ENCODE results near the gene ZNF518B. TPM values are rescaled to one million over a fixed set of nuclear protein-coding genes. Genes with fewer than 3 reads are reported as not detected.

The ZNF518B gene
- total RNA-seq, 1 experiment from 2014 or later: 1.5 TPM

- H3K27ac Mint-ChIP-seq (ENCODE audit: low read depth, unreplicated experiment): no peak overlapping the region
- peaks cover 7% of the 10 kb centered on the region for H3K9me3 Mint-ChIP-seq (ENCODE audit: unreplicated experiment)
- no peaks in the 10 kb centered on the region for H3K4me1 Mint-ChIP-seq (ENCODE audit: insufficient read depth, unreplicated experiment)
- BruUV-seq (replicated peaks): no TSS peak
- no peak overlapping the region for H3K4me3 Mint-ChIP-seq (ENCODE audit: unreplicated experiment)
- no peak for TF ChIP-seq CTCF (IDR thresholded peaks at IDR 0.05; ENCODE audit: unreplicated experiment)
- intact Hi-C loops (cut with micrococcal nuclease): no loop called here
- no peaks in the 10 kb centered on the region for H3K36me3 Mint-ChIP-seq (ENCODE audit: insufficient read depth, unreplicated experiment)
- CTCF ChIA-PET: no interaction called here
- no peak for DNase-seq (ENCODE audit: unreplicated experiment)
- no peaks in the 10 kb centered on the region for H3K27me3 Mint-ChIP-seq (ENCODE audit: insufficient read depth, unreplicated experiment)
- POLR2A ChIA-PET: interaction anchor here (0.9 kb wide), 1 partner anchor 61 kb away, joined by 3 read pairs; no protein-coding TSS in a partner anchor
These were observed 2.1 kb downstream of the ZNF518B start for GRCh38 chr4:10455133-10455532.

- intact Hi-C loops (cut with micrococcal nuclease): no loop called here
- no peak for TF ChIP-seq CTCF (IDR thresholded peaks at IDR 0.05; ENCODE audit: unreplicated experiment)
- no peaks in the 10 kb centered on the region for H3K27me3 Mint-ChIP-seq (ENCODE audit: insufficient read depth, unreplicated experiment)
- CTCF ChIA-PET: no interaction called here
- BruUV-seq (replicated peaks): no TSS peak
- POLR2A ChIA-PET: interaction anchor here (0.9 kb wide), 1 partner anchor 61 kb away, joined by 3 read pairs; no protein-coding TSS in a partner anchor
- no peaks in the 10 kb centered on the region for H3K4me1 Mint-ChIP-seq (ENCODE audit: insufficient read depth, unreplicated experiment)
- no peak for DNase-seq (ENCODE audit: unreplicated experiment)
- H3K4me3 Mint-ChIP-seq (ENCODE audit: unreplicated experiment): no peak overlapping the region
- H3K27ac Mint-ChIP-seq (ENCODE audit: low read depth, unreplicated experiment): no peak overlapping the region
- no peaks in the 10 kb centered on the region for H3K36me3 Mint-ChIP-seq (ENCODE audit: insufficient read depth, unreplicated experiment)
- H3K9me3 Mint-ChIP-seq (ENCODE audit: unreplicated experiment): peaks cover 8% of the 10 kb centered on the region
These were observed 2.5 kb downstream of the ZNF518B start for GRCh38 chr4:10454726-10455125.

GRCh38 chr4:10454121-10454520 is 3.1 kb downstream of the ZNF518B start:
- ChIA-PET CTCF (no interaction called here), POLR2A (no interaction called here)
- intact Hi-C loops (cut with micrococcal nuclease): no loop called here
- no peak for TF ChIP-seq CTCF (IDR thresholded peaks at IDR 0.05; ENCODE audit: unreplicated experiment)
- Mint-ChIP-seq H3K36me3 (ENCODE audit: insufficient read depth, unreplicated experiment) (no peaks in the 10 kb centered on the region), H3K27ac (ENCODE audit: low read depth, unreplicated experiment) (no peak overlapping the region), H3K4me3 (ENCODE audit: unreplicated experiment) (no peak overlapping the region), H3K9me3 (ENCODE audit: unreplicated experiment) (peaks cover 7% of the 10 kb centered on the region), H3K27me3 (ENCODE audit: insufficient read depth, unreplicated experiment) (no peaks in the 10 kb centered on the region), H3K4me1 (ENCODE audit: insufficient read depth, unreplicated experiment) (no peaks in the 10 kb centered on the region)
- DNase-seq (ENCODE audit: unreplicated experiment): no peak
- BruUV-seq (replicated peaks): no TSS peak

GRCh38 chr4:10448991-10449390 is 8.2 kb downstream of the ZNF518B start:
- Mint-ChIP-seq H3K27ac (ENCODE audit: low read depth, unreplicated experiment) (no peak overlapping the region), H3K4me3 (ENCODE audit: unreplicated experiment) (no peak overlapping the region), H3K36me3 (ENCODE audit: insufficient read depth, unreplicated experiment) (no peaks in the 10 kb centered on the region), H3K9me3 (ENCODE audit: unreplicated experiment) (peaks cover 19% of the 10 kb centered on the region), H3K4me1 (ENCODE audit: insufficient read depth, unreplicated experiment) (no peaks in the 10 kb centered on the region), H3K27me3 (ENCODE audit: insufficient read depth, unreplicated experiment) (no peaks in the 10 kb centered on the region)
- ChIA-PET CTCF (interaction anchor here (0.6 to 1.4 kb wide), 3 partner anchors 12 to 106 kb away, joined by 3 to 4 read pairs (median 3); no protein-coding TSS in a partner anchor), POLR2A (no interaction called here)
- intact Hi-C loops (cut with micrococcal nuclease): no loop called here
- BruUV-seq (replicated peaks): no TSS peak
- TF ChIP-seq CTCF (IDR thresholded peaks at IDR 0.05; ENCODE audit: unreplicated experiment): no peak
- DNase-seq (ENCODE audit: unreplicated experiment): no peak
